ENCODE measurements around the gene ZNF574. TPM values are rescaled to one million over a fixed set of nuclear protein-coding genes. Genes with fewer than 3 reads are reported as not detected.

Gene ZNF574
- total and polyA plus RNA-seq, 2 experiments from 2014 or later: 19.4 to 61.2 TPM

DNA sequence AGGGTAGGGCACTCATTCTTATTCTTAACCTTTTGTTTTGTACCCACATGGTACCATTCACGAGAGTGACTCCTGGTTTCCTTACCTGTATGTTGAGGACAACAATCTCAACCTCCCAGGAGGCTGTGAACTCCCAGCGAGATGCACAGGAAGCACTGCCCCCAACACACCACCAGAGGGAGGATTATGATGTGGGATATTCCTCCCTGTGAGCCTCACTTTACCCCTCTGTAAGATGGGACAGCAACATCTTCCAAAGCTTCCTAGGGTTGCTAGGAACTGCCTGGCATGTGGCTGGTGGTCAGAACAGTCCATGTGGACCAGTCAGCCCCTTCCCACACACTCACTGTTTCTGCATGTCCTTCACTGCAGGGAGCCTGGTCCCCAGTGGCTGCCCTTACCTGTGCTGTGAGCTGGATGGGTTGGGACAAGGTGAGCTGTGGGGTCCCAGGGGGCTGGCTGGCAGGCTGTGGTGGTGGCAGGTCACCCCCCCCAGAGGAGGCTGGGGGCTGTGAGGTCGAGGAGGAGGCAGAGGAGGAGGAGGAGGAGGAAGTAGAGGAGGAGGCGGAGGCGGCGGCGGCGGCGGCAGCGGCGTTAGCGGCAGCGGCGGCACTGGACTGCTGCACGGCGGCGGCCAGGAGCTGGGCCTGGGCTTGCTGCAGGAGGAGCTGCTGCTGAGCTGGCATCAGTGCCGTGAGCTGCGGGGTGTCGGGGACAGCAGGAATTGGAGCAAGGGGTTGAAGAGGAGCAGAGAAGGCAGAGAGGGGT, 40.5 kb downstream of the ZNF574 start:
- no peaks in the 10 kb centered on the region for H3K27me3 ChIP-seq (ENCODE audit: insufficient read depth)
- no peaks in the 10 kb centered on the region for H3K36me3 ChIP-seq (ENCODE audit: insufficient read depth)
- H2AFZ ChIP-seq: no peak overlapping the region
- no peaks in the 10 kb centered on the region for H3K9me3 Mint-ChIP-seq
- H4K20me1 ChIP-seq (replicated peaks; ENCODE audit: insufficient read depth): no peaks in the 10 kb centered on the region
- no peak for DNase-seq (ENCODE audit: low spot score)
- H3K36me3 Mint-ChIP-seq (ENCODE audit: low read depth): no peaks in the 10 kb centered on the region; the same call in 2 of the 3 replicates
- TF ChIP-seq, protein P1, sequence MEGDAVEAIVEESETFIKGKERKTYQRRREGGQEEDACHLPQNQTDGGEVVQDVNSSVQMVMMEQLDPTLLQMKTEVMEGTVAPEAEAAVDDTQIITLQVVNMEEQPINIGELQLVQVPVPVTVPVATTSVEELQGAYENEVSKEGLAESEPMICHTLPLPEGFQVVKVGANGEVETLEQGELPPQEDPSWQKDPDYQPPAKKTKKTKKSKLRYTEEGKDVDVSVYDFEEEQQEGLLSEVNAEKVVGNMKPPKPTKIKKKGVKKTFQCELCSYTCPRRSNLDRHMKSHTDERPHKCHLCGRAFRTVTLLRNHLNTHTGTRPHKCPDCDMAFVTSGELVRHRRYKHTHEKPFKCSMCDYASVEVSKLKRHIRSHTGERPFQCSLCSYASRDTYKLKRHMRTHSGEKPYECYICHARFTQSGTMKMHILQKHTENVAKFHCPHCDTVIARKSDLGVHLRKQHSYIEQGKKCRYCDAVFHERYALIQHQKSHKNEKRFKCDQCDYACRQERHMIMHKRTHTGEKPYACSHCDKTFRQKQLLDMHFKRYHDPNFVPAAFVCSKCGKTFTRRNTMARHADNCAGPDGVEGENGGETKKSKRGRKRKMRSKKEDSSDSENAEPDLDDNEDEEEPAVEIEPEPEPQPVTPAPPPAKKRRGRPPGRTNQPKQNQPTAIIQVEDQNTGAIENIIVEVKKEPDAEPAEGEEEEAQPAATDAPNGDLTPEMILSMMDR (conservative IDR thresholded peaks at IDR 0.05; ENCODE audit: low read depth in 2 of 2): peak; percentile 36 to 40
- TF ChIP-seq EZH2 (IDR thresholded peaks at IDR 0.05; ENCODE audit: low read depth, unreplicated experiment): no peak
- H3K27me3 Mint-ChIP-seq (ENCODE audit: insufficient read depth, low read depth, poor library complexity): peaks cover 22% of the 10 kb centered on the region
- H3K27ac ChIP-seq (ENCODE audit: low read depth): no peak overlapping the region
- H3K4me2 ChIP-seq: no peak overlapping the region
- no peak overlapping the region for H3K4me3 ChIP-seq
- H3F3A ChIP-seq (replicated peaks; ENCODE audit: low read depth): no peaks in the 10 kb centered on the region; the same call in 1 of the 2 replicates
- no peaks in the 10 kb centered on the region for H3K79me2 ChIP-seq (replicated peaks; ENCODE audit: insufficient read depth)
- ATAC-seq: no peak
- H3K27ac Mint-ChIP-seq: no peak overlapping the region
- H3K9me2 ChIP-seq (ENCODE audit: insufficient read depth): no peaks in the 10 kb centered on the region
- H3K4me1 ChIP-seq (ENCODE audit: insufficient read depth): peaks cover 16% of the 10 kb centered on the region
- peaks cover 29% of the 10 kb centered on the region for H3K4me1 Mint-ChIP-seq
- H3K4me3 Mint-ChIP-seq: no peak overlapping the region

DNA sequence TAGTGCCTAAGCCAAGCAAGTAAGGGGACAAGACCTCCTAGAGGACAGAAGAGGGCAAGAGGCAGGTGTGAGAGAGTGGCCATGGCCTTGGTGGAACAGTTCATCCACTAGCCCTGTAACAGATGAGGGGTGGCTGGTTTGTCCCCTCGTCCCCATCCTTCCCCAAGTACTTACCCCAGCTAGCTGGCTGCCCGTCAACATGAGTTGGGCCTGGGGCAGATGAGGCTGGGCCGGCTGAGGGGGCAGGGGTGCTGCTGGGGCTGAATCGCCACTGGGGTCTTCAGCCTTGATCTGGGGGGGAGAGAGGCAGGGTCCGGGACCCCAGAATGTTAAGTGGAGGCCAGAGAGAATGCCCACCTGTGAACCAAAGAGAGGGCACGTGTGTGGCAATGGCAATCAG, 41.1 kb downstream of the ZNF574 start:
- DNase-seq (ENCODE audit: low spot score): no peak
- H2AFZ ChIP-seq: no peak overlapping the region
- no peaks in the 10 kb centered on the region for H3K36me3 ChIP-seq (ENCODE audit: insufficient read depth)
- Mint-ChIP-seq H3K27ac (no peak overlapping the region), H3K4me1 (peaks cover 34% of the 10 kb centered on the region), H3K36me3 (ENCODE audit: low read depth) (no peaks in the 10 kb centered on the region; the same call in 2 of the 3 replicates), H3K9me3 (no peaks in the 10 kb centered on the region), H3K4me3 (no peak overlapping the region), H3K27me3 (ENCODE audit: insufficient read depth, low read depth, poor library complexity) (peaks cover 22% of the 10 kb centered on the region)
- H3K4me3 ChIP-seq: no peak overlapping the region
- no peaks in the 10 kb centered on the region for H3K79me2 ChIP-seq (replicated peaks; ENCODE audit: insufficient read depth)
- H4K20me1 ChIP-seq (replicated peaks; ENCODE audit: insufficient read depth): no peaks in the 10 kb centered on the region
- no peaks in the 10 kb centered on the region; the same call in 1 of the 2 replicates for H3F3A ChIP-seq (replicated peaks; ENCODE audit: low read depth)
- no peak for ATAC-seq
- H3K4me2 ChIP-seq: no peak overlapping the region
- H3K27ac ChIP-seq (ENCODE audit: low read depth): no peak overlapping the region
- no peaks in the 10 kb centered on the region for H3K9me2 ChIP-seq (ENCODE audit: insufficient read depth)
- H3K4me1 ChIP-seq (ENCODE audit: insufficient read depth): peaks cover 22% of the 10 kb centered on the region
- TF ChIP-seq POLR2AphosphoS5 (IDR thresholded peaks at IDR 0.05; ENCODE audit: low read depth) (no peak), ETS1 (IDR thresholded peaks at IDR 0.05) (no peak), REST (IDR thresholded peaks at IDR 0.05; ENCODE audit: unreplicated experiment) (no peak), NANOG (IDR thresholded peaks at IDR 0.05; ENCODE audit: borderline replicate concordance) (no peak)
- TF ChIP-seq, protein P2, sequence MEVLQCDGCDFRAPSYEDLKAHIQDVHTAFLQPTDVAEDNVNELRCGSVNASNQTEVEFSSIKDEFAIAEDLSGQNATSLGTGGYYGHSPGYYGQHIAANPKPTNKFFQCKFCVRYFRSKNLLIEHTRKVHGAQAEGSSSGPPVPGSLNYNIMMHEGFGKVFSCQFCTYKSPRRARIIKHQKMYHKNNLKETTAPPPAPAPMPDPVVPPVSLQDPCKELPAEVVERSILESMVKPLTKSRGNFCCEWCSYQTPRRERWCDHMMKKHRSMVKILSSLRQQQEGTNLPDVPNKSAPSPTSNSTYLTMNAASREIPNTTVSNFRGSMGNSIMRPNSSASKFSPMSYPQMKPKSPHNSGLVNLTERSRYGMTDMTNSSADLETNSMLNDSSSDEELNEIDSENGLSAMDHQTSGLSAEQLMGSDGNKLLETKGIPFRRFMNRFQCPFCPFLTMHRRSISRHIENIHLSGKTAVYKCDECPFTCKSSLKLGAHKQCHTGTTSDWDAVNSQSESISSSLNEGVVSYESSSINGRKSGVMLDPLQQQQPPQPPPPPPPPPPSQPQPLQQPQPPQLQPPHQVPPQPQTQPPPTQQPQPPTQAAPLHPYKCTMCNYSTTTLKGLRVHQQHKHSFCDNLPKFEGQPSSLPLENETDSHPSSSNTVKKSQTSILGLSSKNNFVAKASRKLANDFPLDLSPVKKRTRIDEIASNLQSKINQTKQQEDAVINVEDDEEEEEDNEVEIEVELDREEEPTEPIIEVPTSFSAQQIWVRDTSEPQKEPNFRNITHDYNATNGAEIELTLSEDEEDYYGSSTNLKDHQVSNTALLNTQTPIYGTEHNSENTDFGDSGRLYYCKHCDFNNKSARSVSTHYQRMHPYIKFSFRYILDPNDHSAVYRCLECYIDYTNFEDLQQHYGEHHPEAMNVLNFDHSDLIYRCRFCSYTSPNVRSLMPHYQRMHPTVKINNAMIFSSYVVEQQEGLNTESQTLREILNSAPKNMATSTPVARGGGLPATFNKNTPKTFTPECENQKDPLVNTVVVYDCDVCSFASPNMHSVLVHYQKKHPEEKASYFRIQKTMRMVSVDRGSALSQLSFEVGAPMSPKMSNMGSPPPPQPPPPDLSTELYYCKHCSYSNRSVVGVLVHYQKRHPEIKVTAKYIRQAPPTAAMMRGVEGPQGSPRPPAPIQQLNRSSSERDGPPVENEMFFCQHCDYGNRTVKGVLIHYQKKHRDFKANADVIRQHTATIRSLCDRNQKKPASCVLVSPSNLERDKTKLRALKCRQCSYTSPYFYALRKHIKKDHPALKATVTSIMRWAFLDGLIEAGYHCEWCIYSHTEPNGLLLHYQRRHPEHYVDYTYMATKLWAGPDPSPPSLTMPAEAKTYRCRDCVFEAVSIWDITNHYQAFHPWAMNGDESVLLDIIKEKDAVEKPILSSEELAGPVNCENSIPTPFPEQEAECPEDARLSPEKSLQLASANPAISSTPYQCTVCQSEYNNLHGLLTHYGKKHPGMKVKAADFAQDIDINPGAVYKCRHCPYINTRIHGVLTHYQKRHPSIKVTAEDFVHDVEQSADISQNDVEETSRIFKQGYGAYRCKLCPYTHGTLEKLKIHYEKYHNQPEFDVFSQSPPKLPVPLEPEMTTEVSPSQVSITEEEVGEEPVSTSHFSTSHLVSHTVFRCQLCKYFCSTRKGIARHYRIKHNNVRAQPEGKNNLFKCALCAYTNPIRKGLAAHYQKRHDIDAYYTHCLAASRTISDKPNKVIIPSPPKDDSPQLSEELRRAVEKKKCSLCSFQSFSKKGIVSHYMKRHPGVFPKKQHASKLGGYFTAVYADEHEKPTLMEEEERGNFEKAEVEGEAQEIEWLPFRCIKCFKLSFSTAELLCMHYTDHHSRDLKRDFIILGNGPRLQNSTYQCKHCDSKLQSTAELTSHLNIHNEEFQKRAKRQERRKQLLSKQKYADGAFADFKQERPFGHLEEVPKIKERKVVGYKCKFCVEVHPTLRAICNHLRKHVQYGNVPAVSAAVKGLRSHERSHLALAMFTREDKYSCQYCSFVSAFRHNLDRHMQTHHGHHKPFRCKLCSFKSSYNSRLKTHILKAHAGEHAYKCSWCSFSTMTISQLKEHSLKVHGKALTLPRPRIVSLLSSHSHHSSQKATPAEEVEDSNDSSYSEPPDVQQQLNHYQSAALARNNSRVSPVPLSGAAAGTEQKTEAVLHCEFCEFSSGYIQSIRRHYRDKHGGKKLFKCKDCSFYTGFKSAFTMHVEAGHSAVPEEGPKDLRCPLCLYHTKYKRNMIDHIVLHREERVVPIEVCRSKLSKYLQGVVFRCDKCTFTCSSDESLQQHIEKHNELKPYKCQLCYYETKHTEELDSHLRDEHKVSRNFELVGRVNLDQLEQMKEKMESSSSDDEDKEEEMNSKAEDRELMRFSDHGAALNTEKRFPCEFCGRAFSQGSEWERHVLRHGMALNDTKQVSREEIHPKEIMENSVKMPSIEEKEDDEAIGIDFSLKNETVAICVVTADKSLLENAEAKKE (CRISPR knock-in tag; IDR thresholded peaks at IDR 0.05): no peak
- H3K27me3 ChIP-seq (ENCODE audit: insufficient read depth): no peaks in the 10 kb centered on the region
